Kidney tubule cell (primary cell): ENCODE measurements around the gene DCDC2.
"Not testable (repeated sequence)": the region's sequence is repeated elsewhere in the genome, so short reads cannot be mapped to it uniquely, and the experiment has no call there.

Source experiments
- DNase-seq: peaks from one replicate; pipeline ENCODE4 v3.0.0-alpha.2; 2018; ENCODE audit warnings: low spot score

Gene DCDC2

DNA sequence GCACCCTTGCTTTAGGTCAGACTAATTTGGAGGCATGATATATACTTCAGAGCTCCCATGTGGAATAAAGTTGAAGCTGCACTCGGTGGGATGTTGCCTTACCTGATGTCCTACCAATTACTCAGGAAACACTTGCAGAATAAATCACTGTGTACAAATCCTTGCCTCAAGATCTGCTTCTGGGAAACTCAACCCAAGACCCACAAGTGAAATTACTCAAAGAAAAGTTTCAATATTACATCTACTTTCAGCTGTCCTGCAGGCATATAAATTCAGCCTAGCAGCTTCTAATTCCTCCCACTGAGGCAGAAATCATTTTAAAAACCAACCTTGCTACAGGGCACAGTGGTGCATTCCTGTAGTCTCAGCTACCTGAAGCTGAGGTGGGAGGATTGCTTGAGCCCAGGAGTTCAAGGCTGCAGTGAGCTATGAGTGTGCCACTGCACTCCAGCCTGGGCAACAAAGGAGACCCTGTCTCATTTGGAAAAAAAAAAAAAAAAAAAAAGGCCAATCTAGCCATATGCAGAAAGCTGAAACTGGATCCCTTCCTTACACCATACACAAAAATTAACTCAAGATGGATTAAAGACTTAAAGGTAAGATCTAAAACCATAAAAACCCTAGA is 20.7 kb upstream of the DCDC2 start:
- DNase-seq: no peak

DNA sequence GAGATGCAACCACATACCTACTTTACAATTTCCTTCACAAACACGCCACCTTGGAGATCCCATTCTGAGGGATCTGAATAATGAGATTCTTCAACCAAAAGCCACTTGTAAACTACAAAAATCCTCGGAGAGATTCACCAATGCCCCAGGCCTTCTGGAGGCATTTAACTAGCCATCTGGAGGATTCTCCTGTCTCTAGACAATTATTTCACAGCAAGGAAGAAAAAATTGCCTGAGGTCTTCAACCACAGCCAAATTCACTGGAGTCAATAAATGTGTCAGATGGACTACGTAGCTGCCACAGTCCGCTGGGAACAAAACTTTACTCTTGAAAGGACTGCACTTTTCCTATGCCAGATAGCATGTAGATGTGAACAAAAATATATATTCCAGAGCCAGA is 19.0 kb upstream of the DCDC2 start:
- no peak for DNase-seq

DNA sequence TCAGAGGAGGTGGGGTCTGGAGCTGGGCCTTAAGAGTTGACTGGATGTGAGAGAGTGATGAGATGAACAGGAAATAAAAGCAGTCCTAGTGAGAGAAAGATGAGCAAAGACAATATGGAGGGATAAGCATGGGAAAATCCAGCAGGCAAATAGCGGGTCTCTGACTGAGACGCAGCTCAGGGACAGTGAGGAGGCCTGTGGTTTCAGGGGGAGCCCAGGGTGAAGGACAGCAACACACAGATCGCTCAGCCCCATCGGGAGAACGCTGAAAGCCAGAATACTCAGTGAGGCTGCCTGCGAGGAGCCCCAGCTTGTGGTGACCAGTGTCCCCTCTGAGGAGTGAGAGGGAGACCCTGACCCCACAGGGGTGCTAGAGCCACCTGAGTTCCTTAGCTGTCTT is 16.8 kb upstream of the DCDC2 start:
- no peak for DNase-seq

DNA sequence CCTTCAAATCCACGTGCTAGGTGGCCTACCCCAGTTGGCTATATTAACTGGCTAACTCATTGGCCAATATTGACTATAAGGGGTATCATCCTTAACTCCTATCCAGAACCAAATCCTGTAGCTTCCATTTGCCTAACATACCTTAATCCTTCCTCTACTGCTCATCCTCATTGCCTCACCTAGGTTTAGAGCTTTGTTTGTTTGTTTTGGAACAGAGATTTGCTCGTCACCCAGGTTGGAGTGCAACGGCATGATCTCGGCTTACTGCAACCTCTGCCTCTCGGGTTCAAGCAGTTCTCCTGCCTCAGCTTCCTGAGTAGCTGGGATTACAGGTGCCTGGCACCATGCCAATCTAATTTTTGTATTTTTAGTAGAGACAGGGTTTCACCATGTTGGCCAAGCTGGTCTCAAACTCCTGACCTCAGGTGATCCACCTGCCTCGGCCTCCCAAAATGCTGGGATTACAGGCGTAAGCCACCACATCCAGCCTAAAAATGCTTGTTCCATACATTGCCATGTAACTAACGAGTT is 7.3 kb upstream of the DCDC2 start:
- not testable (repeated sequence) for DNase-seq

DNA sequence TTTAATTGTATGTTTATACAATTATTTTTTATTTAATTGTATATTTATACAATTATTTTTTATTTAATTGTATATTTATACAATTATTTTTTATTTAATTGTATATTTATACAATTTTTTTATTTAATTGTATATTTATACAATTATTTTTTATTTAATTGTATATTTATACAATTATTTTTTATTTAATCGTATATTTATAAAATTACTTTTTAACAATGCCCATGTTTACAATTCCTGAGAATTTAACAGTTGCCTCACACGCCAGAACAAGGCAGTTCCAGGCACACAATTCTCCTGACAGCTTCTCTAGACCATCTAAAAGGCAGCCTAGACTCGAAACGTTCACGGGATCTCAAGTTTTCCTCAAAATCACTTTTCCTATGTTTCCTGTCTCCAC is 4.5 kb upstream of the DCDC2 start:
- DNase-seq: not testable (repeated sequence)

DNA sequence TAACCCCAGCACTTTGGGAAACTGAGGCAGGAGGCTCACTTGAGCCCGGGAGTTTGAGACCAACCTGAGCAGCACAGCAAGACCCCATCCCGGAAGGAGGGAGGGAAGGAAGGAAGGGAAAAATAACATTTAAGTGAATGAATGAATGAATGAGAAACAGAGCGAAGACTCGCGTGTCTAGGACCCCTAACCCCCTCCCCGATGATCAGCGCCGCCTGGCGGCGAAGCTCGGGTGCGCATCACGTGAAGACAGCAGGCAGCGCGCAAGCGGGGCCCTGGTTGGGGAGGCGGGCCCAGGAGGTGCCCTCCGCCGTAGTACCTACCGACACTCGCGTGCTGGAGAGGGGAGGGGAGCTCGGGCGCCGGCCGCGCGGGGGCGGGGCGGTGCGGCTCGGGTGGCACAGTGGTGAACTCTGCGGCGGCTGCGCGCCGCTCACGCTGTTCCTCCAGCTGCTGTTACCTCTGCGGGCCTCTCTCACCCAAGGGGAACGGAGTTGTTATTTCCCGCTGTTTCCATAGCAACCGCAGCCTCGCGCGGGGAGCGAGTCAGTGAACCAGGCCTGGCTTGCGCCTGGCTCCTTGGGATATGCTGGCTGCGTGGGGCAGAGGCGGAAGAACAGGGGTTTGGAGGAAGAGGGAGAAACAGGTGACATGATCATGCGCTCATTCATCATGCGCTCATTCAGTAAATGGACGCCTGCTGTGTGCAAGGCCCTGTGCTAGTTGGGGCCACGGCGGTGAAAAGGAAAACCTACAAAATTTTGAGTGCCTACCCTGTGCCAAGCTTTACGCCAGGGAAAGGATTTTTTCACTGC is 2.0 kb upstream of the DCDC2 start:
- peak; percentile 100 for DNase-seq

DNA sequence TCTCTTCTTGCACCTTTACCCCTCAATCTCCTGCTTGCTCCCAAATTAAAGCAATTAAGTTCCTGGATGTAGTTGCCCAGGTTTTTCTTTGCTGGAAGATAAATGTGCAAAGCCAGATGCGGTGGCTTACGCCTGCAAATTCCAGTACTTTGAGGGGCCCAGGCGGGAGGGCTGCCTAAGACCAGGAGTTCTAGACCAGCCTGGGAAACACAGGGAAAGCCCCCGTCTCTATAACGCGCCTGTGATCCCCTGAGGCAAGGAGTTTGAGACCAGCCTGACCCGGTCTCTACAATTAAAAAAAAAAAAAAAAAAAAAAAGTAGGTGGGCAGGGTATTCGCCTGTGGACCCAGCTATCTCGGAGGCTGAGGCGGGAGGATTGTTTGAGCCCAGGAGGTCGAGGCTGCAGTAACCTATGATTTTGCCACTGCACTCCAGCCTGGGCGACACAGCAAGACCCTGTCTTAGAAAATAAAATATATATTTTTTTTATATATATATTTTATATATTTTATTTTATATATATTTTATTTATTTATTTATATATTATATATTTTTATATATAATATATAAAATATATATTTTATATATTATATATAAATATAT is 461 bp upstream of the DCDC2 start:
- no peak for DNase-seq

DNA sequence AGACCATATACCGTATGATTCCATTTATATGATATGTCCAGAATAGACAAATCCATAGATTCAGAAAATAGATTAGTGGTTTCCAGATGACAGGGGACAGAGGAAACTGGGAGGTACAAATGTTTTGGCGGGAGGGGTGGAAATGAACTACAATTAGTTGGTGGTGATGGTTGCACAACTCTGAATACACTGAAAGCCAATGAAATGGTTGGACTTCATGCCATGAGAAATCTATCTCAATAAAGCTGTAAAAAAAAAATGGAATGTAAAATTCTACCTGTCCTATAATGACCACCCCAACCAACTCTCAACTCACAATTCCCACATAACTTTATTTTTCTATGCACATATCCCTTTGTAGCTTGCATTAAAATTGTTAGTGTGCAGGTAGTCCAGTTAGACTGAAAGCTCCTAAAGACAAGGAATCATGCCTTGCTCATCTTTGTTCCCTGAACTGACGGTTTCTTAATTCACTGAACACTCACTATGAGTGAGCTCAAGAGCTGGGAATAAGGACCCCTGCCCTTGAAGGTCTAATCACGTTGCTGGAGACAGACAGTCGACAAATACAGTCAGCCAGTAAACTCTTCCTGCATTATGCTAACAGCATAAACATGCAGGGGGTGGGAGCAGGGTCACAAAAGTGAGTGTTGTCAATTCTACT is 1.4 kb downstream of the DCDC2 start:
- peak; percentile 64 for DNase-seq

DNA sequence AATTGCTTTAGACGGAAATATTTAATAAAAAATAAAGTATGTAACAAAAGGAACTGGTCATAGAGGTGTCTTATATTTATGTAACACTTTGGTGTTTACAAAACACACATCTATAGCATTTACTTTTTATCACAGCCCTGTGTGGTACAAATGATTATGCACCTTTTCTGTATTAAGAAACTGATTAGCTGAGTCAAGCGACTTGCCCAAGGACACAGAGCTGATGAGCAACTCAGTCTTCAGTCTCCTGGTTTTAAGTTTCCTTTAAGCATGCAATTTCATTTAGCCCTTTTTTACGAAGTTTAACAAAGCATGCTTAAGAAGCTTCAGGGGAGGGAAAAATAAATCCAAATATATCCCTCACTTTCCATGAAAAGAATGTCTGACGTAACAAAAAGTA is 2.5 kb downstream of the DCDC2 start:
- no peak for DNase-seq

DNA sequence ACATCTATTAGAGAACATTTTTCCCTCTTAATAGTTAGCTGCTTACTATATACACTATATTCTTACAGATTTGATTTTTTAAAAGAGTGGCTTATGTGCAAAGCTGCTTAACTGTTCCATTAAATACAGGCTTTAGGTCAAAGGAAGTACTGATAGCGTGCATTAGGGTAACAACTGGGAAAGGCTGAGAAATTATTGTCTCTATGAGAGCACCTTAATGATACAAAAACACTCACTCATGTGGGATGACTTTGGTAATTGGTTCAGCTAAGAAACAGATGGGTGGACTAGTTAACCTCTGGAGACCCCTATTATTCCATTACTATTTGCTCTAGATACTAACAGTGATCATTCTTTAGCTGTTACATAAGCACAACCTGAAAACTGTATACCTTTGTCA is 4.0 kb downstream of the DCDC2 start:
- DNase-seq: no peak

DNA sequence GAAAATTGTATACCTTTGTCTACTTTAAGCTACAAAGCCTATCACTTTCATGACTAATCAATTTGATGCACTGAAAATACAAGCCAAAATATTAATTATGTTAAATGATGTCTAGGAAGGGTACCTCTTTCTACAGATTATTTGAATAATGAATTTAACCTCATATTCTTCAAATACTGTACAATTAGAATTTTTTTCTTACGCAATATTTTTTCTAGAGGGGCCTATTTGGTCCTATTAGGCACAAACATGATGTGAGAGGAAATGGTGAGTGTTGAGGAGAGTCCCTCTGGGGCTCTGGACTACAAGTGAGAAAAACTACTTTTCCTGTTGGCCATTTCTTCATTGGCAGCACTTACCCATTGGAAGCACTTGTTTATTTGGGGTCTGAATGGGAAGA is 5.4 kb downstream of the DCDC2 start:
- no peak for DNase-seq

DNA sequence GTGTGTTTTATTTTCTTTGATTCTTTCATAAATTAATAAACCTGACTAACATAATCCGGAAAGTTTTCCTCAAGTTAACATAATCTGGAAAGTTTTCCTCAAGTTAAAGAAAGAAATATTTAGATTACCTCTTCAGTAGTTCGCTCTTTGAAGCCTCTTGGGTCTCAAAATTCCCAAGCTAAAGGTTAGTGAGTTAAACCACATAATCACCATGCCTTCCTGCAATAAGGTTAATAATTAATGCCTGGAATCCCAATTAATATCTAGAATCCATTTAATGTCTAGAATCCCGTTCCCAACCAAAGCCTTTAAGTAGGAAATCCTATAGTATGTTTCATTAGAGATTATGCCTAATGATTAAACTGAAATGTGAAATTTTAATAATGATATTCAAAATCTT is 12.9 kb downstream of the DCDC2 start:
- DNase-seq: peak; percentile 56

DNA sequence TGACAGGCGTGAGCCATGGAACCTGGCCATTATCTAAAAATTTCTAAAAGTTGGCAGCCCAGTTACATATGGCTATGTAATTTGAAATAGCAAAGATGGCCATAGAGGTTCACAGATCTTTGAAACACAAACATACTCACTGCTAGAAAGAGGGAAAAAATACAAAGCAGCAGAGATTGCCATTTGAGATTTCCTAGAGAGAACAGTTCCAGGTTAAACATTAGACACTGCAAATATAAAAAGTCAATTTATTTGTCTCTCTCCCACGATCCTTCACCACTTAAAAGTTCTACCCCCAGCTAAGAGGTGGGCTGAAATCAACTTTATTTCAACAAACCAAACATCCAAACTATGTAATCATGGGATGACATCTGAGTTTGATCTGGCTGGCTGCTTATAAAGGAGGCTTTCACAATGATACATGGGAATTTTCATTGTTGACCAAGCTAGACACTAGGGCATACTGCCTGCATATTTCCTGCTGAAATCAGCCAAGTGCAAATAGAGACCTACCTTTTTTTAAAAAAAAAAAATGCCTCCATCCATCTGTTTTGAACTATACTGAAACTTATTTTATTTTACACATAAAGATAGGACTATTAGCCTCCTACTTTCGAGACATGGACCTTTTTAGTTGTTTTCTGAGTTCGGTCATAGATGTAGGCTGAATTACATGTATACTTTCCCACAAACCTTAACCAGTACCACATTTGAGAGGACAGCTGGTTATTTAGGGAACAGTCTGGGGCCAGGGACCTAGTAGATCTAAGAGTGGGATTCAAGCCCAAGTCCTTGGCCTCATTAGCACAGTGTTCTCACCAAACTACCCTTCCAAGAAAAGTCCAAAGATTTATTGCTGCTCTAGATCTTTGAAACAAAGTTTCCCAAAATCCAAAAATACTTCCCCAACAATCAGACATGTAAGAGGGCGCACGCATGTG is 16.6 kb downstream of the DCDC2 start:
- peak; percentile 94 for DNase-seq

DNA sequence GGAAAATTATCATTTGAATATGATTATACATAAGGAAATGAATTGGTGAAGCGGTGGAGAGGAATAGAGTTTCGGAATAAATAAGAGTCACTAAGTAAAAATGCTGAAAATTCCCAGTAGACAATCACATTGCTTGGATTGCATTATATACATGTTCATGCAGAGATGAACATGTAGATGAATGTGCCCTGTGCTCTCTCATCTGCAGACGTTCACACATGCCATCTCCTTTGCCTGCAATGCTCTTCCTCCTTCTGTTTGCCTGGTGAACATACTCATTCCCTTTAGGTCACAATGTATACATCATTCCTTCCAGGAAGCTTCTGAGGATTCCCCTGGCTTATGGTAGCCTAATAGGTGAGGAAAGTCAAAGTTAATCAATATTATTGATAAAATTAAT is 17.9 kb downstream of the DCDC2 start:
- no peak for DNase-seq

DNA sequence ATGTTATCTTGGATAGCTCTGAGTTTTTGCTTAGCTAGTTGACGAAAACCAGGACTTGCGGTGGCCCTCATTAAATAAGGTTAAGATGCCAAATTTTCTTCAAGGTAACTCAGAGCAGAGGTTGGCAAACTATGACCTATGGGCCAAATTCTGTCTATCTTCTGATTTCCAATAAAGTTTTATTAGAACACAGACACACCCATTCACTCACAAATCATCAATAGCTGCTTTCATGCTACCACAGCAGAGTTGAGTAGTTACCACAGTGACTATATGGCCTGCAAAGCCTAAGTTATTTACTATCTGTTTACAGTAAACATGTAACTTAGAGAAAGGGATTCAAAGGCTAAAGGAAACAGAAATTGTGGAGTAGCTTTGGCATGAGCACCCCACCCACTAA is 23.6 kb downstream of the DCDC2 start:
- no peak for DNase-seq

DNA sequence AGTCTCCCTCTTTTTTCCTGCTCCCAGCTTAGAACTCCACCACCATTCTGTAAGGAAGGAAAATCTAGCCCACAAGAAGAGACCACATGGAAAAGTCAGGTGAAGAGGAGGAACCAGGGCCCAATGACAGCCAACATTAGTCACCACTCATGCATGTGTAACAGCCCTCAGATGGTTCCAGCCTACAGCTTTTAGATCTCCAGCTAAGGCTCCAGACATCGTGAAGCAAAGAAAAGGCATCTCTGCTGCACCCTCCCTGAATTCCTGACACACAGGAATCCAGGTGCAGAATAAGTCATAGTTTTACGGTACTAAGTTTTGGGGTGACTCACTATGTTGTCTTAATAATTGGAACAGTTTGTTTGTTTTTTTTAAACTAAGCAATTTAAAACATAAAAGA is 25.5 kb downstream of the DCDC2 start:
- DNase-seq: peak; percentile 99

DNA sequence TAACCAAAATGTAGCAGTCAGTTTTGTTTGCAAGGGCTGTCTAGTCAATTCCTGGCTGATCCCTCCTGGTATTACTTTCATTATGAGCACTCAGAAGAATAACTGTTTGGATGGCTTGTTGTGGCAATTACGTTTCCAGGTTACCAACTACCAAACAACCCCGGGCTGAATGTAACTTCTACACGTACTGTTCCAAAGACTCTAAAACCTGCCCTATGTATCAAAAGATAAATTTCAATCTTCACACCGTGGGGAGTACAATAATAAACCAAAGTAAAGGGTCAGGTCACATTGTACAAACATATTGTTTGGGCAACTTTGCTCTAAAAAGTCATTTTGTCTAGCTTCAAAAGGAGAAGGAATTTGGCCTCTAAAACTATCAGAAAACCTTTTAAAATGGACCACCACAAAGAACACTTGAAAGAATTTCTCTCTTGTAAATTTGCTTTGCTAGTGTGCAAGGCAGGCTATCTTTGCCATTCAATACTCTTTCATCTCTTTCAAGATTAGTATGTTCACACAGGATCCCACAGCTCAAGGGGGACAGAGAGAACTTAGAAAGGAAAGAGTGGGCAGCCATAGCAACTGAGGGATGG is 27.6 kb downstream of the DCDC2 start:
- peak; percentile 83 for DNase-seq

DNA sequence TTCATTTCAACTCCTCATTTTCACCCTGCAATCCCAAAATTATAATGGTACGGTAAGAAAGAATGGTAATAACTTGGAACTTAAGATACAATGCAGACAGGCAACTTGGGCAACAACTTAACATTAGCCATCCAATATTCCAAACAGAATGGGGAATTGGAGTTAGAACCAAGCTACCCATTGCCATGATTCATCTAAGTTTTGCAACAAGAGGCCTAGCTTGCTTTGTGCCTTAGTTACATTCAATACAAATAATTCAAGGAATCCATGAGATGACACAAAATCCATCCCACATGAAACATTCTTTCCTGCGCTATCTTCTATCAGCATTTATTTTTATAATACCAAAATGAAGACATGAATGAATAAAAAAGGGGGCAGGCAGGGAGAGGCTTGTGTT is 28.4 kb downstream of the DCDC2 start:
- peak; percentile 71 for DNase-seq

DNA sequence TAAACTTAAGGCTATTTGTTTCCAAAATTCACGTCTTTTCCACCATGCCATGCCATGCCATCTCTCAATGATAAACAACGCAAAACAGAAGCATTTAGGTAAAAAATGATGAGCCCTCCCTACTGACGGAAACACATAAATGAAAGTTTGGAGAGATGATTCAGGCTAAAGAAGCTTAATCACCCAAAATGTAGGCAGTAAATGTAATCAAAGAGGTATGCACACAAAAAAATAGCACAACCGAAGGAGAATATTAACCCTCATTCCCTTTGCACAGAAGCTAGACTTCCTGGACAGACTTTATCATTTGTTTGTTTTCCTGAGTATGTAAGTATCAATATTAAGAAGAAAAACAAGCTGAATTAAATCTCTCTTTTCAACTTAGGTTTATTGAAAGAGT is 28.8 kb downstream of the DCDC2 start:
- DNase-seq: peak; percentile 79

DNA sequence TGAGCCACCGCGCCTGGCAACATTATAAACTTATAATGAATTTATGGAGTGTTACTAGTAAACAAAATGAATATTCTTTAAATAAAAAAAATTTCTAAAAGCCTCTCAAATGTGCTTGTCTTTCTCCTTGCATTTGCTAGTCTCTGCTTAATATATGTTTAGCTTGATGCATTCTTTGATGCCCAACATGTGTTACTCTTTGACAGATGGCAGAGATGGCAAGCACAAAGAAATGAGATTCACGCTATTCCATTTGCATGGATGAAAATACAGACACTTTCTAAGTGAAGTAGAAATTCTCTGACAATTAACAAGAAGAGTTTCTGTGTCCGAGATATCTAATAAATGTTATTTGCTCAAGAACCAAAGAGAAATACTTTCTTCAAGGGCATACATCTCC is 30.1 kb downstream of the DCDC2 start:
- DNase-seq: no peak

DNA sequence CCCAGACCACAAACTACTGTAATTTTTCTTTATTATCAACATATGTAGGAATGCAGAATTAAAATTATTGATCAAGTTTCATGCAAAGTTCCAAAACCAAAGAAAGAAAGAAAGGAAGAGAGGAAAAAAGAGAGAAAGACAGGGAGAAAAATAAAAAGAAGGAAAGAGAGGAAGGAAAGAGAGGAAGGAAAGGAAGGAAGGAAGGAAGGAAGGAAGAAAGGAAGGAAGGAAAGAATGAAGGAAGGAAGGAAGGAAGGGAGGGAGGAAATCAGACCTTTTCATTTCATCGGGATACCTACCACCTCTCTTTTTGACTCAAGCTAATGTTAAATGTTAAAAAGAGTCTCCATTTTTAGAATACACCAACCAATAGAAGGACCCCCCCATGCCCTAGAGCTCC is 31.9 kb downstream of the DCDC2 start:
- DNase-seq: no peak
